ENCODE measurements around the gene PSMC3. TPM values are rescaled to one million over a fixed set of nuclear protein-coding genes. Genes with fewer than 3 reads are reported as not detected.

The PSMC3 gene
- total RNA-seq = 100 to 1,000 TPM in 3 of 4 donors, 10 to 100 TPM in 1; 81.0 to 164 (median 118) TPM

DNA sequence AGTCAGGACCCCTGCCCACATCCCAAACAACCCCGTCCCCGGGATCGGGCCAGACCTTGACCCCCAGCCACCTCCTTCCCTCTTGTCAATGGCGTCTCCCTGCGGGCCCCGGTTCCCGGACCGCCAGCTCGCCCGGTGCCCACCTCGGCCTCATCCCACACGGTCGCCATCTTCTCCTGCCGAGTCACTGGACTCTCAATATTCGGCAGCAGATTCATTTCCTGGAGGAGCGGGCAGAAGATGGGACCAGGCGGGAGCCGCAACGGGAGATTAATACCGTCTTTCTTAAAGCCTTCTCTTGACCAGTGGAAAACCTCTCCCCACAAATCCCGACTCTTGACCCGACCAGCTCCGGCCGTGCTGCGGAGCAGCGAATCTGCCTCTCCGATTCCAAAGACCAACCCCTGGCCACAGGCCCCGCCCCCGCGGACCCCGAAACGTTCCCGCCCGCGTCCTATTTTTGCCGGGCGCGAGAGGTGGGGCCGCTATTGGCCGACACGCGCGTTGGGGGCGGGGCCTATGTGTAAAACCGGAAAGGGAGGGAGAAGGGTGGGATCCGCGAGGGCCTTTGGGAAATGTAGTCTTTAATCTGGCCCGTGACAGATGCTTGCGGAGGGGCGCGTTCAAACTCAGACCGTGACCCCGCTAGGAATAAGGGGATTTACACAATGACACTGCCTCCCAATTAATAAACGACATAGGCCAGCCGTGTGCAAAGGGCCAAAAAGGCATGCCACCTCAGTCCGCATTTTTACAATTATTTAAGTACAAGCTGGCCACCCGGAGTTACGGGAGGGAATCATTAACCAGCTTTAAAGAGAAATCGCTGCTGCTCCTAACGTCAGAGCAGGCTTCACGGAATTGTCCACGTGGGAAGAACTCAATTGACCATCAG lies at the start of gene PSMC3:
TSS of gene PSMC3 (minus strand) at position 378 of the 895 bp plus-strand sequence. CDS start at position 218, 160 bp downstream.
- DNase-seq (ENCODE audit: low spot score in 2 of 2) = peak; percentile 97 to 100
- whole genome bisulfite sequencing, 2 donors = 1% methylated on average over 56 to 62 of the region's 62 CpGs
- TF ChIP-seq, protein P1, sequence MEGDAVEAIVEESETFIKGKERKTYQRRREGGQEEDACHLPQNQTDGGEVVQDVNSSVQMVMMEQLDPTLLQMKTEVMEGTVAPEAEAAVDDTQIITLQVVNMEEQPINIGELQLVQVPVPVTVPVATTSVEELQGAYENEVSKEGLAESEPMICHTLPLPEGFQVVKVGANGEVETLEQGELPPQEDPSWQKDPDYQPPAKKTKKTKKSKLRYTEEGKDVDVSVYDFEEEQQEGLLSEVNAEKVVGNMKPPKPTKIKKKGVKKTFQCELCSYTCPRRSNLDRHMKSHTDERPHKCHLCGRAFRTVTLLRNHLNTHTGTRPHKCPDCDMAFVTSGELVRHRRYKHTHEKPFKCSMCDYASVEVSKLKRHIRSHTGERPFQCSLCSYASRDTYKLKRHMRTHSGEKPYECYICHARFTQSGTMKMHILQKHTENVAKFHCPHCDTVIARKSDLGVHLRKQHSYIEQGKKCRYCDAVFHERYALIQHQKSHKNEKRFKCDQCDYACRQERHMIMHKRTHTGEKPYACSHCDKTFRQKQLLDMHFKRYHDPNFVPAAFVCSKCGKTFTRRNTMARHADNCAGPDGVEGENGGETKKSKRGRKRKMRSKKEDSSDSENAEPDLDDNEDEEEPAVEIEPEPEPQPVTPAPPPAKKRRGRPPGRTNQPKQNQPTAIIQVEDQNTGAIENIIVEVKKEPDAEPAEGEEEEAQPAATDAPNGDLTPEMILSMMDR (IDR thresholded peaks at IDR 0.05) = no peak
- TF ChIP-seq POLR2A (IDR thresholded peaks at IDR 0.05) = peak in 1 of 2 donors; percentile 3
- peak within 1 kb of the TSS; percentile 82 for H3K4me3 ChIP-seq (ENCODE audit: low read depth, poor library complexity, severe bottlenecking)
- intact Hi-C loops (cut with DNase I; ENCODE audit: low total_unique reads) = no loop called here

DNA sequence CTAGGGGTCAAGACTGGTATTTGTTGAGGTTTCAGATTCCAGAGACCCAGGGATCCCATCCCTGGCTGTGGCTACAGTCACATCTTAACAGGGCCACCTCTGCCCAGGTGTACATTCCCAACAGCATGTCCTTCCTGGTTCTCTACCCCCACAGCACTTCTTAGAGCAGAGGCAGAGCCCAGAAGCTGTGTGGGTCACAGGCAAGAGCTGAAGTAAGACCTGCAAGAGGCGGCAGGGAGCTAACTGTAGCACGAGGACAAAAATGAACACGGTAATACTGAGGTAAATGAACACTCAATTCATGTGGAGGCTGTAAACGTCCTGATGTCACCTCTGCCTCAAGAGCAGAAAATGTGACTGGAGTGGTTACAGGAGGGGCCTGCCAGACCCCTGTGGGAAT lies 44.4 kb upstream of the PSMC3 start:
- no peak for DNase-seq (ENCODE audit: low spot score in 2 of 2)
- no peak overlapping the region for H3K4me3 ChIP-seq (ENCODE audit: low read depth, poor library complexity, severe bottlenecking)
- 80 to 92% methylated on average over 4 of the region's 4 CpGs for WGBS, 2 donors
- intact Hi-C loops (cut with DNase I; ENCODE audit: low total_unique reads) = no loop called here
- TF ChIP-seq, protein P1 (IDR thresholded peaks at IDR 0.05) = no peak
- TF ChIP-seq POLR2A (IDR thresholded peaks at IDR 0.05) = no peak

DNA sequence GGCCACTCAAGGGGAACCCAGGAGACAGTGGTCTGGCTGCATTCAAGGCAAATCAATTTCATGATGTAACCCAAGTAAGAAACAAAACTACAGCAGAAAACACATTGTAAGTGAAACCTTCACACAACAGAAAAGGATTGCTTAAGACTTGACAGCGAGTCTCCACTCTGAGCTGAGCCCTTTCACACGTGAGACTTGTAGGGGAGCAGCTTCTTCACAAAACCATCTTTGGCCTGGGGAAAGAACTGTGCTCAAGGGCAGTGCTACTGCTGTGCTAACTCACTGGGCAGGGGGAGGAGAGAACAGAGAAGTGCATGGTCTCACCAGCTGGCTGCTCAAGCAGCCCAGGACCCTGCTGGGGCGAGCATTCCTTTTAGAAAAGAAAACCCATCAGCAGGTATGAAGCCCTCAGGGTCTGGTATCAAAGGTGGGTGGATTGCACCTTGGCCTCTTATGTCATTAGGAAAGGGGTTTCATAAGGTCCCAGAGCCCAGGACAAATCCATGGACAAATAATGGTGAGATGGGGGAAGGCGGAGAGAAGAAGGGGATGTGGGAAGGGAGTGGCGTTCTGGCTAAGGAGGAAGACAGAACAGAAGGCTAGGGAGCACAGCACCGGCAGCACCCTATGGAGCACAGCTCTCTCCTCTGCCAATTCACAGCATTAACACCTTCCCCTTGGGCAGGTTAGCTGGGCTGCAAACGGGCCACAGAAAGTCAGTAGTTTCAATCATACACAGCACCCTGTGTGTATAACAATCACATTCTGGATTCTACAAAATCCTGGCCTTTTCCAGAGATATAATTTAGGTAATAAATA lies 43.3 kb upstream of the PSMC3 start:
- TF ChIP-seq, protein P1 (IDR thresholded peaks at IDR 0.05) = no peak
- no peak for TF ChIP-seq POLR2A (IDR thresholded peaks at IDR 0.05)
- WGBS, 2 donors = 76 to 87% methylated on average over 7 of the region's 7 CpGs
- intact Hi-C loops (cut with DNase I; ENCODE audit: low total_unique reads) = no loop called here
- no peak for DNase-seq (ENCODE audit: low spot score in 2 of 2)
- no peak overlapping the region for H3K4me3 ChIP-seq (ENCODE audit: low read depth, poor library complexity, severe bottlenecking)

DNA sequence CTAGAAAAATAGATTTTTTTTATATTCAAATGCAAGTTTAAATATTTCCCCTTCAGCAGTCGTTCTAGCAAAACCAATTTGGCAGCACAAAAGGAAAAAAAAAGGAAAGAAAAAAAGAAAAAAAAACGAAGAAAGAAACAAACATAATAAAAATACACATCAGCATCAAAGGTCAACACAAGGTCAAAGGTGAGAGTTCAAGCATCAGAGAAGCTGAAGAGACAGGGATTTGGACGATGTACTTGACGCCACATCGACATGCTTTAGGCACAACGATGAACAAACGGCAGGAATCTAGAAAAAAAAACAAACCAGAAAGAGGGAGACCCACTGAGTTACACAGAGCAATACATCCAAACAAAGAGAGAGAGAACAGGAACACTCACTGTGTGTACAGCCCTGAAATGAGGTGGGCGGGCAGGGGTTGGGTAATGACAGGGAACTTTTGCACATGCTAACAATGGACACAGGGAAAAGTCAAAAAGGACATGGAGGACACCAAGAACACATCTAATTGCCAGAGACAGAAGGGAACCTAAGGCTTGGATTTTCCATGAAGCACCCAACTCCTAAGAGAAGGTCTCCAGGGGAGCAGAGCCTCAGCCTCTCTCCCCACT lies 42.5 kb upstream of the PSMC3 start:
- intact Hi-C loops (cut with DNase I; ENCODE audit: low total_unique reads) = no loop called here
- no peak overlapping the region for H3K4me3 ChIP-seq (ENCODE audit: low read depth, poor library complexity, severe bottlenecking)
- WGBS, 2 donors = 69 to 70% methylated on average over 8 of the region's 8 CpGs
- TF ChIP-seq, protein P1 (IDR thresholded peaks at IDR 0.05) = no peak
- no peak for TF ChIP-seq POLR2A (IDR thresholded peaks at IDR 0.05)
- DNase-seq (ENCODE audit: low spot score in 2 of 2) = no peak

DNA sequence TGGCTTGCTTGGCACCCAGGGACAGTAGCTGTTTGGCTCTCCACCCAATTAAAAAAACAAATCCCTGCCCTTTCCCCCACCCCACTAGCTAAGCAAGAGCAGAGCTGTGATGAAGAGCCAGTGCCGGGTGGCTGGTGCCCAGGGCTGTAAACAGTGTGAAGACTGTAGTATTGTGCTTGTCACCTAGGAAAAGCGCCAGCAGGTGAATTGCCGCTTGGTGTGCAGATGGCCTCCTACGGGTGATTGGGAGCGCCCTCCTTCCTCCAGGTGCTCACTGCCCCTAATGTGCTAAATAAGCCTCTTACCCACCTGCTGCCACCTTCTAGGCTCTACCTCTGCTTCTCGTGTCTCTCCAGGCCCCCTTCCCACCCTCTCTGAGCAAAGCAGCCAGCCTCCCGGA lies 41.1 kb upstream of the PSMC3 start:
- 80% methylated on average over 7 of the region's 7 CpGs for WGBS, 2 donors
- intact Hi-C loops (cut with DNase I; ENCODE audit: low total_unique reads) = no loop called here
- DNase-seq (ENCODE audit: low spot score in 2 of 2) = no peak
- H3K4me3 ChIP-seq (ENCODE audit: low read depth, poor library complexity, severe bottlenecking) = no peak overlapping the region
- TF ChIP-seq POLR2A (IDR thresholded peaks at IDR 0.05) = no peak
